GM19395 (cell line): ENCODE results near the gene CBY1.

ENCODE experiments used
- ATAC-seq: cut with Tn5 transposase; IDR thresholded peaks from one replicate; pipeline ENCODE4 v1.9.1; 2021; ENCODE audit warnings: mild to moderate bottlenecking, moderate library complexity; ENCODE audit not compliant: unreplicated experiment

The CBY1 gene

GRCh38 chr22:38700270-38700788 lies 43.9 kb downstream of the CBY1 start:
- peak; percentile 8 for ATAC-seq

GRCh38 chr22:38700789-38701628 lies 44.6 kb downstream of the CBY1 start, which contains the start of gene JOSD1:
TSS of gene JOSD1 (minus strand) at chr22:38700943. CDS start at chr22:38699987, 956 bp downstream.
- peak; percentile 32 for ATAC-seq

- ATAC-seq, result no peak
Observed at GRCh38 chr22:38704654-38705234, 48.3 kb downstream of the CBY1 start.

GRCh38 chr22:38705235-38706100 lies 49.0 kb downstream of the CBY1 start, which contains the start of gene GTPBP1:
TSS of gene GTPBP1 (plus strand) at chr22:38705944. CDS start at chr22:38705956, 12 bp downstream.
- ATAC-seq, result peak; percentile 82

- ATAC-seq, result no peak
Observed at GRCh38 chr22:38706101-38706900, 49.9 kb downstream of the CBY1 start.

- no peak for ATAC-seq
Observed at GRCh38 chr22:38706901-38707195, 50.4 kb downstream of the CBY1 start.

- ATAC-seq, result no peak
Observed at GRCh38 chr22:38707346-38707745, 50.9 kb downstream of the CBY1 start.

- no peak for ATAC-seq
Observed at GRCh38 chr22:38707984-38708383, 51.5 kb downstream of the CBY1 start.

GRCh38 chr22:38709306-38709705 lies 52.9 kb downstream of the CBY1 start:
- ATAC-seq, result no peak

GRCh38 chr22:38710351-38710750 lies 53.9 kb downstream of the CBY1 start:
- ATAC-seq, result no peak

GRCh38 chr22:38710866-38711265 lies 54.4 kb downstream of the CBY1 start:
- no peak for ATAC-seq

- ATAC-seq, result no peak
Observed at GRCh38 chr22:38712486-38713207, 56.2 kb downstream of the CBY1 start.

GRCh38 chr22:38713921-38714320 lies 57.5 kb downstream of the CBY1 start:
- ATAC-seq, result no peak

GRCh38 chr22:38715176-38715764 lies 58.8 kb downstream of the CBY1 start:
- no peak for ATAC-seq

GRCh38 chr22:38715852-38716251 lies 59.4 kb downstream of the CBY1 start:
- no peak for ATAC-seq

GRCh38 chr22:38716271-38716670 lies 59.8 kb downstream of the CBY1 start:
- ATAC-seq, result no peak

GRCh38 chr22:38716826-38717225 lies 60.4 kb downstream of the CBY1 start:
- ATAC-seq, result no peak

GRCh38 chr22:38717244-38717643 lies 60.8 kb downstream of the CBY1 start:
- ATAC-seq, result no peak

- no peak for ATAC-seq
Observed at GRCh38 chr22:38718414-38718813, 62.0 kb downstream of the CBY1 start.
